H1 (cell line): ENCODE results near the gene BBS9. TPM values are rescaled to one million over a fixed set of nuclear protein-coding genes. Genes with fewer than 3 reads are reported as not detected.

Experiments
- CTCF ChIA-PET: fragments of 300-600 bp; sonication (Branson Sonifier 250); formaldehyde crosslinking; loops from one replicate; lab custom pipeline; 2021; ENCODE audit not compliant: partially characterized antibody; lab: Charles Lee
- POLR2A ChIA-PET: fragments of 300-600 bp; sonication (Branson Sonifier 250); formaldehyde crosslinking; loops from one replicate; lab custom pipeline; 2021; ENCODE audit warnings: inconsistent platforms; ENCODE audit not compliant: partially characterized antibody; lab: Charles Lee
- DNase-seq, 2 experiments: peaks; one replicate each; pipeline versions ENCODE4 v3.0.0 to v3.0.0-alpha.2; 2010 to 2022; ENCODE audit warnings: low spot score in 2 of 2, low read depth in 1 of 2, mixed read lengths in 1 of 2
- FAIRE-seq: peaks from 2 replicates; lab custom pipeline; 2011; peaks lifted over from hg19 to GRCh38; lab: Jason Lieb, UNC
- H2AFZ ChIP-seq: 2 replicates; pipeline ENCODE4 v1.8.1; 2012; ENCODE audit warnings: low read length, inconsistent platforms
- H2AK5ac ChIP-seq: 2 replicates; pipeline ENCODE4 v1.6.1; 2013; ENCODE audit warnings: low read depth, low read length
- H2BK120ac ChIP-seq: replicated peaks from 2 replicates; pipeline ENCODE3; 2013; ENCODE audit warnings: low read depth, low read length, inconsistent platforms
- H2BK12ac ChIP-seq: 2 replicates; pipeline ENCODE4 v1.6.1; 2013; ENCODE audit warnings: low read depth, low read length
- H2BK15ac ChIP-seq: 2 replicates; pipeline ENCODE4 v1.6.1; 2013; ENCODE audit warnings: low read length
- H2BK20ac ChIP-seq: 2 replicates; pipeline ENCODE4 v1.6.1; 2013; ENCODE audit warnings: low read length
- H2BK5ac ChIP-seq: 2 replicates; pipeline ENCODE4 v1.6.1; 2013; ENCODE audit warnings: low read depth, low read length
- H3K14ac ChIP-seq: 2 replicates; pipeline ENCODE4 v1.6.1; 2013; ENCODE audit warnings: inconsistent platforms; ENCODE audit not compliant: insufficient read length
- H3K18ac ChIP-seq: 2 replicates; pipeline ENCODE4 v1.6.1; 2013; ENCODE audit warnings: low read length; ENCODE audit errors: extremely low read depth
- H3K23ac ChIP-seq: 2 replicates; pipeline ENCODE4 v1.6.1; 2013; ENCODE audit warnings: inconsistent platforms; ENCODE audit not compliant: insufficient read length
- H3K23me2 ChIP-seq: 2 replicates; pipeline ENCODE4 v1.6.1; 2013; ENCODE audit warnings: low read depth, low read length
- H3K27ac ChIP-seq: 2 replicates; pipeline ENCODE4 v1.6.1; 2011; ENCODE audit warnings: low read depth, low read length, inconsistent platforms
- H3K27me3 ChIP-seq, 4 experiments: replicated peaks in 1 of 4; 1 replicate in 1 of 4; 2 replicates in 3 of 4; pipeline versions ENCODE4 v1.6.1 to v1.8.1; 2011 to 2013; ENCODE audit warnings: low read length in 3 of 4, mild to moderate bottlenecking in 3 of 4, inconsistent platforms in 2 of 4, mixed read lengths in 2 of 4, moderate library complexity in 1 of 4; ENCODE audit not compliant: control insufficient read depth in 3 of 4, insufficient read depth in 3 of 4; ENCODE audit errors: extremely low read depth in 1 of 4
- H3K36me3 ChIP-seq, 4 experiments: 2 replicates each; pipeline versions ENCODE4 v1.6.1 to v1.8.1; 2011 to 2013; ENCODE audit warnings: mild to moderate bottlenecking in 4 of 4, low read length in 3 of 4, moderate library complexity in 2 of 4, control low read depth in 1 of 4, inconsistent platforms in 1 of 4; ENCODE audit not compliant: insufficient read depth in 4 of 4, control insufficient read depth in 2 of 4
- H3K4ac ChIP-seq: replicated peaks from 2 replicates; pipeline ENCODE3; 2013; ENCODE audit warnings: low read length, low read depth, mixed read lengths, inconsistent platforms; ENCODE audit not compliant: insufficient read length
- H3K4me1 ChIP-seq, 4 experiments: replicated peaks in 1 of 4; 1 replicate in 1 of 4; 2 replicates in 3 of 4; pipeline versions ENCODE4 v1.6.1 to v1.8.1; 2011 to 2013; ENCODE audit warnings: low read length in 3 of 4, inconsistent platforms in 2 of 4, mixed read lengths in 1 of 4; ENCODE audit not compliant: insufficient read depth in 4 of 4, control insufficient read depth in 3 of 4
- H3K4me2 ChIP-seq, 2 experiments: 2 replicates each; pipeline versions ENCODE4 v1.6.1 to v1.8.1; 2011 to 2013; ENCODE audit warnings: low read depth in 2 of 2, low read length in 2 of 2, control low read depth in 1 of 2, inconsistent platforms in 1 of 2, mild to moderate bottlenecking in 1 of 2; ENCODE audit not compliant: insufficient read depth in 1 of 2
- H3K4me3 ChIP-seq, 4 experiments: fragments of 200-600, 300-600 bp in 1 of 4; sonication (generic), shearing (Covaris generic), sonication (Bioruptor Twin) in 1 of 4; 2 replicates each; pipeline versions ENCODE4 v1.5.1 to v1.8.1; 2011 to 2016; ENCODE audit warnings: low read length in 4 of 4, low read depth in 3 of 4, control low read depth in 2 of 4, inconsistent platforms in 2 of 4, mild to moderate bottlenecking in 2 of 4, mixed read lengths in 1 of 4, moderate library complexity in 1 of 4; ENCODE audit not compliant: insufficient read depth in 2 of 4; ENCODE audit errors: extremely low read depth in 1 of 4
- H3K56ac ChIP-seq: replicated peaks from 2 replicates; pipeline ENCODE3; 2013; ENCODE audit warnings: low read depth, mild to moderate bottlenecking, mixed read lengths, low read length, inconsistent platforms; ENCODE audit not compliant: insufficient read length
- H3K79me1 ChIP-seq: 2 replicates; pipeline ENCODE4 v1.6.1; 2013; ENCODE audit warnings: low read depth, low read length, control low read depth
- H3K79me2 ChIP-seq, 2 experiments: 2 replicates each; pipeline versions ENCODE4 v1.6.1 to v1.8.1; 2012 to 2013; ENCODE audit warnings: low read length in 2 of 2, mild to moderate bottlenecking in 2 of 2, inconsistent platforms in 1 of 2; ENCODE audit not compliant: insufficient read depth in 2 of 2, control insufficient read depth in 1 of 2
- H3K9ac ChIP-seq, 4 experiments: replicated peaks in 1 of 4; 1 replicate in 1 of 4; 2 replicates in 3 of 4; pipeline versions ENCODE4 v1.6.1 to v1.8.1; 2011 to 2013; ENCODE audit warnings: low read depth in 3 of 4, low read length in 3 of 4, control low read depth in 2 of 4, mild to moderate bottlenecking in 2 of 4, moderate library complexity in 2 of 4, inconsistent platforms in 1 of 4; ENCODE audit errors: extremely low read depth in 1 of 4
- H3K9me3 ChIP-seq, 2 experiments: 2 replicates each; pipeline versions ENCODE4 v1.6.1 to v1.8.1; 2012 to 2013; ENCODE audit warnings: mild to moderate bottlenecking in 2 of 2, moderate library complexity in 2 of 2, control low read depth in 1 of 2, inconsistent platforms in 1 of 2, low read depth in 1 of 2, low read length in 1 of 2, mixed read lengths in 1 of 2; ENCODE audit not compliant: insufficient read depth in 2 of 2
- H4K20me1 ChIP-seq, 2 experiments: replicated peaks in 1 of 2; 2 replicates each; pipeline versions ENCODE3 to v1.8.1; 2011 to 2013; ENCODE audit warnings: inconsistent platforms in 2 of 2, low read length in 2 of 2, mild to moderate bottlenecking in 1 of 2; ENCODE audit not compliant: insufficient read depth in 2 of 2, control insufficient read depth in 1 of 2
- H4K5ac ChIP-seq: 2 replicates; pipeline ENCODE4 v1.6.1; 2013; ENCODE audit warnings: low read length, low read depth, mixed read lengths, inconsistent platforms; ENCODE audit not compliant: insufficient read length
- H4K8ac ChIP-seq: 2 replicates; pipeline ENCODE4 v1.8.0; 2013; ENCODE audit warnings: mild to moderate bottlenecking, moderate library complexity, low read length, inconsistent platforms; ENCODE audit not compliant: insufficient read depth; ENCODE audit errors: extremely low read depth
- H4K91ac ChIP-seq: replicated peaks from 2 replicates; pipeline ENCODE3; 2013; ENCODE audit warnings: low read length, mixed read lengths, inconsistent platforms; ENCODE audit not compliant: insufficient read length
- CBX8 ChIP-seq: fragments of 300-800, 300-1000 bp; sonication (generic); IDR thresholded peaks from 2 replicates; pipeline ENCODE4 v1.7.1; 2016; ENCODE audit warnings: low read depth, low read length, borderline replicate concordance
- CHD2 ChIP-seq: IDR thresholded peaks from 2 replicates; pipeline ENCODE4 v1.6.1; 2012; ENCODE audit warnings: low read length, improper control_type of control experiment
- KDM5A ChIP-seq: fragments of 200-600 bp; IDR thresholded peaks from 2 replicates; pipeline ENCODE4 v1.7.1; 2012; ENCODE audit warnings: mild to moderate bottlenecking, low read length, inconsistent platforms, mixed read lengths
- RNF2 ChIP-seq: fragments of 200-900, 300-1000 bp; sonication (generic); IDR thresholded peaks from 2 replicates; pipeline ENCODE4 v1.7.1; 2016; ENCODE audit warnings: borderline replicate concordance, low read depth, mild to moderate bottlenecking, antibody characterized with exemption, low read length; ENCODE audit not compliant: poor library complexity, severe bottlenecking; ENCODE audit errors: missing control alignments
- SIX5 ChIP-seq: IDR thresholded peaks from 2 replicates; pipeline ENCODE4 v1.6.1; 2011; ENCODE audit warnings: mild to moderate bottlenecking, low read depth, low read length
- SP4 ChIP-seq: IDR thresholded peaks from 2 replicates; pipeline ENCODE4 v1.6.1; 2012; ENCODE audit warnings: low read length, inconsistent platforms
- WGBS, 2 experiments: shearing (Covaris generic) in 1 of 2; methylation state at CpG; one replicate each; pipeline versions ENCODE4 v1.1.6 to v1.1.7; 2013 to 2015; ENCODE audit warnings: low lambda C conversion rate in 2 of 2, mixed read lengths in 2 of 2, inconsistent platforms in 1 of 2, low coverage in 1 of 2, missing lambda C conversion rate in 1 of 2; ENCODE audit not compliant: insufficient replicate concordance in 2 of 2, insufficient coverage in 1 of 2, insufficient read length in 1 of 2; ENCODE audit errors: extremely low coverage in 1 of 2, missing lambda C conversion rate in 1 of 2; 5-methylcytosine and 5-hydroxymethylcytosine counted together
- polyA plus RNA-seq, 7 experiments: library from polyadenylated mRNA; depleted of rRNA in 3 of 7; stranded (reverse) in 5 of 7; unstranded in 2 of 7; fragments of >200 nt in 5 of 7; fragments of 200-250 nt in 2 of 7; gene quantifications; 1 replicate in 5 of 7; 2 replicates in 1 of 7; 4 replicates in 1 of 7; pipeline versions ENCODE4 v1.2.1 to v1.2.3, GENCODE V29; 2011 to 2013; ENCODE audit warnings: missing spikeins in 2 of 7, mixed read lengths in 2 of 7
- total RNA-seq: library from RNA; stranded (reverse); fragmentation: NEBNext Ultra II Directional; extraction: Animal tissue kit (Norgen Biotek cat#: 25700); gene quantifications from 2 replicates; pipeline ENCODE4 v1.2.1, GENCODE V29; 2021

BBS9 gene
- total and polyA plus RNA-seq, 2 of the 8 experiments (the other 6 are each of a cell fraction or from before 2014, with no cell fraction given): 22.3 to 37.0 TPM

DNA sequence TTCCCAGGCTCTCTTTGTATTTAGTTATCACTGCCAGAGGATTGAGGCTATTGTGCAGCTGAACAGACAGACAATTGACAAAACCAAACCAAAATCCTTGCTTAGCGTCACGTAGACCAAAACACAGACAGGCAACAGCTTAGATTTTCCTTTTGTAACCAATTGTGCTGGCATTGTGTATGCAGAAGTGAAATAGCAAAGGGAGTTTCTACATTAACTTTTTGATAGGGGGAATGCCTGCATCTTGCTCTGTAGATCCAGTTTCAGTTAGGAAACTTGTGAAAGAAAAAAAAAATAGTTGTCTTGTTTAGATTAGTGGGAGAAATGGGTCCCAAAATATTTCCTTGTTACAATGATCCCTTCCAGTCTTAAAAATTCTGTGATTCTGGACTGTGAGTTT, 333.8 kb downstream of the BBS9 start:
- TF ChIP-seq SIX5: no peak
- no peak for TF ChIP-seq CBX8
- TF ChIP-seq CHD2: no peak
- no peak for TF ChIP-seq KDM5A
- TF ChIP-seq SP4: no peak
- no peak for TF ChIP-seq RNF2
- FAIRE-seq (no peak), DNase-seq (no peak)
- Histone ChIP-seq H2BK120ac (no peak overlapping the region), H2BK15ac (no peak overlapping the region), H3K79me2 (no peaks in the 10 kb centered on the region), H3K4me2 (no peak overlapping the region), H3K18ac (no peak overlapping the region), H2BK20ac (no peak overlapping the region), H4K8ac (no peak overlapping the region), H3K27me3 (no peaks in the 10 kb centered on the region), H3K4me3 (no peak overlapping the region), H2AFZ (no peak overlapping the region), H3K79me1 (no peaks in the 10 kb centered on the region), H3K27ac (no peak overlapping the region; the same call in 1 of the 2 replicates), H2BK5ac (no peak overlapping the region), H3K23ac (no peak overlapping the region), H4K91ac (no peak overlapping the region), H3K56ac (no peak overlapping the region), H2BK12ac (no peak overlapping the region), H3K14ac (no peak overlapping the region), H3K4me1 (no peaks in the 10 kb centered on the region), H3K9me3 (no peaks in the 10 kb centered on the region), H4K20me1 (no peaks in the 10 kb centered on the region), H2AK5ac (no peak overlapping the region), H3K9ac (no peak overlapping the region), H3K4ac (no peak overlapping the region), H3K23me2 (no peaks in the 10 kb centered on the region), H3K36me3 (no peaks in the 10 kb centered on the region), H4K5ac (no peak overlapping the region)
- WGBS, 2 experiments: 96% methylated on average over 2 of the region's 2 CpGs; no CpG with 5 or more reads in 1 of the 2 experiments
- ChIA-PET POLR2A (interaction anchor here (1.0 to 1.1 kb wide), 2 partner anchors 8 to 21 kb away, joined by 3 read pairs; no protein-coding TSS in a partner anchor), CTCF (interaction anchor here (0.6 to 2.0 kb wide), 6 partner anchors 91 to 345 kb away, joined by 3 to 5 read pairs (median 4); no protein-coding TSS in a partner anchor)
